ENCODE results near the gene GBX2. TPM values are rescaled to one million over a fixed set of nuclear protein-coding genes. Genes with fewer than 3 reads are reported as not detected.

The GBX2 gene
- total RNA-seq, 1 experiment from 2014 or later: not detected

DNA sequence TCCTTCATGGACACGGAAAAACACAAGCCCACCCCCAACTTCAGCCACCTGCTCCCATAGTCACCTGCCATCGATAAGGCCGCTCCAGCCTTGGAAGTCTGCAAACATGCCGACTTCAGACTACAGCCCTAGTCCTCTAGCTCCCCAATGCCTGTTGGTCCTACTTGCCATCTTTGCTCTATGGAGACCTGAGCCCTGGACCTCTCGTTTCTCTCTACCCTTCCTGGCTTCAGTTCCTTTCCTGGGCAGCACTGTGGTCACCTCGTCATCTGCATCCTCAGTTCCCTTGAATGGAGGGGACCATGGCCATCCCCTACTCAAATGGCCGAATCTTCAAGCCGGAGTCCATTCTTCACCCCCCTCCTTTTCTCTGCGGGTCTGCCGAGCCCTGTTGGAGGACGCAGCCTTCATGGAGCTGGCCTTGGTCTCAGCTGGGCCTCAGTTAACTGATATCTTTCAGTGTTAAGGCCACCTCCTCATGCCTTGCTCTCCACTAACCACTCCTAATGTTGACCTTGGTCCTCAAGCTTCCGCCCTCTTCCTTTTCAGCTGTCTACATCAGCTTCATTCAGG lies 47.7 kb upstream of the GBX2 start:
- Mint-ChIP-seq H3K27ac (ENCODE audit: low read depth, unreplicated experiment) (no peak overlapping the region), H3K9me3 (ENCODE audit: unreplicated experiment) (no peaks in the 10 kb centered on the region), H3K4me1 (ENCODE audit: insufficient read depth, unreplicated experiment) (no peaks in the 10 kb centered on the region), H3K36me3 (ENCODE audit: insufficient read depth, unreplicated experiment) (peaks cover 6% of the 10 kb centered on the region), H3K27me3 (ENCODE audit: insufficient read depth, unreplicated experiment) (peaks cover 20% of the 10 kb centered on the region), H3K4me3 (ENCODE audit: unreplicated experiment) (no peak overlapping the region)
- ChIA-PET CTCF (interaction anchor here (0.6 to 0.7 kb wide), 2 partner anchors 199 to 408 kb away, joined by 3 to 4 read pairs; no protein-coding TSS in a partner anchor), POLR2A (no interaction called here)
- intact Hi-C loops (cut with micrococcal nuclease): no loop called here
- no TSS peak for BruUV-seq (replicated peaks)
- TF ChIP-seq, protein P1, sequence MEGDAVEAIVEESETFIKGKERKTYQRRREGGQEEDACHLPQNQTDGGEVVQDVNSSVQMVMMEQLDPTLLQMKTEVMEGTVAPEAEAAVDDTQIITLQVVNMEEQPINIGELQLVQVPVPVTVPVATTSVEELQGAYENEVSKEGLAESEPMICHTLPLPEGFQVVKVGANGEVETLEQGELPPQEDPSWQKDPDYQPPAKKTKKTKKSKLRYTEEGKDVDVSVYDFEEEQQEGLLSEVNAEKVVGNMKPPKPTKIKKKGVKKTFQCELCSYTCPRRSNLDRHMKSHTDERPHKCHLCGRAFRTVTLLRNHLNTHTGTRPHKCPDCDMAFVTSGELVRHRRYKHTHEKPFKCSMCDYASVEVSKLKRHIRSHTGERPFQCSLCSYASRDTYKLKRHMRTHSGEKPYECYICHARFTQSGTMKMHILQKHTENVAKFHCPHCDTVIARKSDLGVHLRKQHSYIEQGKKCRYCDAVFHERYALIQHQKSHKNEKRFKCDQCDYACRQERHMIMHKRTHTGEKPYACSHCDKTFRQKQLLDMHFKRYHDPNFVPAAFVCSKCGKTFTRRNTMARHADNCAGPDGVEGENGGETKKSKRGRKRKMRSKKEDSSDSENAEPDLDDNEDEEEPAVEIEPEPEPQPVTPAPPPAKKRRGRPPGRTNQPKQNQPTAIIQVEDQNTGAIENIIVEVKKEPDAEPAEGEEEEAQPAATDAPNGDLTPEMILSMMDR (IDR thresholded peaks at IDR 0.05; ENCODE audit: unreplicated experiment): no peak
- no peak for DNase-seq (ENCODE audit: unreplicated experiment)

DNA sequence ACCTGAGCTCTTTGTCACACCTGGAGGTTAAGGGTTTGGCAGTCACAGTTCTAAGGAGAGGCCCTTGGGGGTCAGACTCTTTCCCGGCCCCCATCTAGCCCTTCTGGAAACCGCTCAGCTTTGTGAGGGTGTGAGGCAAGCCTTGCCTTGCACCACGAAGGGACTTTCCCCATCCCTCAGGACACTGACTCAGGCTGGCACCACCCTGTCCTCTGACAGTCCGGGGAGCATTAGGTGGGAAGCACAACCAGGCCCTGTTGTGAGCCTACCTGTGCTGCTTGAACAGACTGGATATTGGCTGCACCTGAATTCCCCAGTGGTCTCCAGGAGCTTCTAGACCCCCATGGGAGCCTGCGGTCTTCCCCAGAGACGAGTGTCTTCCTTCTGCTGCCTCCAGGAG lies 47.0 kb upstream of the GBX2 start:
- H3K36me3 Mint-ChIP-seq (ENCODE audit: insufficient read depth, unreplicated experiment): peaks cover 6% of the 10 kb centered on the region
- no peaks in the 10 kb centered on the region for H3K9me3 Mint-ChIP-seq (ENCODE audit: unreplicated experiment)
- ChIA-PET POLR2A (no interaction called here), CTCF (interaction anchor here (0.6 kb wide), 1 partner anchor 198 kb away, joined by 4 read pairs; no protein-coding TSS in a partner anchor)
- TF ChIP-seq, protein P1 (IDR thresholded peaks at IDR 0.05; ENCODE audit: unreplicated experiment): no peak
- no peak overlapping the region for H3K4me3 Mint-ChIP-seq (ENCODE audit: unreplicated experiment)
- intact Hi-C loops (cut with micrococcal nuclease): no loop called here
- no peak overlapping the region for H3K27ac Mint-ChIP-seq (ENCODE audit: low read depth, unreplicated experiment)
- peak; percentile 52 for DNase-seq (ENCODE audit: unreplicated experiment)
- H3K27me3 Mint-ChIP-seq (ENCODE audit: insufficient read depth, unreplicated experiment): peaks cover 20% of the 10 kb centered on the region
- no TSS peak for BruUV-seq (replicated peaks)
- no peaks in the 10 kb centered on the region for H3K4me1 Mint-ChIP-seq (ENCODE audit: insufficient read depth, unreplicated experiment)

DNA sequence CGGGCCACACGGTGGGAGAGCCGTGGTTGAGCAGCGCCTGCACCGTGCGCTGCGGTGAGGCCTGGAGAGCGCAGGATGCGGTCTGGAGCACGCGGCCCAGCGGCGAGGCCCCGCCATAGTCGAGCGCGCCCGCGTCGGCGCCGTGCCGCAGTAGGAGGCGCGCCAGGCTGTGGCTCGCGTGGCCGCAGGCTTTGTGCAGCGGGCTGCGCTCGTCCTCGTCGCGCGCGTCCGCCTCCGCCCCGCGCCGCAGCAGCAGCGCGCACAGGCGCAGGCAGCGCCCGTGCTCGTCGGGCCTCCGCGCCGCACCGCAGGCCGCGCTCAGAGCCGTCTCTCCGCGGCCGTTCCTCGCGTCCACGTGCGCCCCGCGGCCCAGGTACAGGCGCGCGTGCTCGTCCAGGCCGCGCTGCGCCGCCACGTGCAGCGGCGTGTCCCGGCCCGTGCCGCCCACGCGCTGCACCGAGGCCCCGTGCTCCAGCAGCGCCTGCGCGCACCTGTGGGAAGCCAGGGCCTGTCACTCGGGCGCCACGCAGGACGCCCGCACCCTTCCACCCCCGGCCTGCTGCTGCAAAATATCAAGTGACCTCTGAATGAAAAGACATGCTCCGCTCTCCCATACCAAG lies 46.3 kb upstream of the GBX2 start:
- Mint-ChIP-seq H3K9me3 (ENCODE audit: unreplicated experiment) (no peaks in the 10 kb centered on the region), H3K27me3 (ENCODE audit: insufficient read depth, unreplicated experiment) (peaks cover 20% of the 10 kb centered on the region), H3K4me3 (ENCODE audit: unreplicated experiment) (no peak overlapping the region), H3K4me1 (ENCODE audit: insufficient read depth, unreplicated experiment) (no peaks in the 10 kb centered on the region), H3K36me3 (ENCODE audit: insufficient read depth, unreplicated experiment) (peaks cover 6% of the 10 kb centered on the region), H3K27ac (ENCODE audit: low read depth, unreplicated experiment) (no peak overlapping the region)
- BruUV-seq (replicated peaks): no TSS peak
- intact Hi-C loops (cut with micrococcal nuclease): no loop called here
- CTCF ChIA-PET: no interaction called here
- POLR2A ChIA-PET: no interaction called here
- DNase-seq (ENCODE audit: unreplicated experiment): no peak
- TF ChIP-seq, protein P1 (IDR thresholded peaks at IDR 0.05; ENCODE audit: unreplicated experiment): no peak

DNA sequence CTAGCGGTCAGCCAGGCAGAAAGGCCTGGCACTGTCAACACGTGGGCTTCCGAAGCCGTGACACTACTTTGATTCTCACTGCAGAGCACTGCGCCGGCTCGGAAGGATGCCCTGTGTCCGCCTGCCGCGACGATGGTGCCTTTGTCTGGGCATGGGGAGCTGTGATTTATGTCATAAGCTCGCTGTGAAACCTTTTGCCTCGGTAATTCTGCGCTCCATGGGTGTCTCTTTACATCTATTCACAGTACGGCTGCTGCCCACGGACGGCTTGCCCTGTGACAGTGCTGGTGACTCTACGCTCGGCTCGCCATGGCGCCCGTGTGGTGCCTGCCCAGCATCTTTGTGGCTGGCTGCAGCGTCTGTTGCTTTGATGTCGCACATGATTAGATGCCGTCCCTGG lies 43.1 kb upstream of the GBX2 start:
- intact Hi-C loops (cut with micrococcal nuclease): no loop called here
- Mint-ChIP-seq H3K9me3 (ENCODE audit: unreplicated experiment) (no peaks in the 10 kb centered on the region), H3K27ac (ENCODE audit: low read depth, unreplicated experiment) (no peak overlapping the region), H3K4me1 (ENCODE audit: insufficient read depth, unreplicated experiment) (no peaks in the 10 kb centered on the region), H3K36me3 (ENCODE audit: insufficient read depth, unreplicated experiment) (peaks cover 6% of the 10 kb centered on the region), H3K4me3 (ENCODE audit: unreplicated experiment) (no peak overlapping the region), H3K27me3 (ENCODE audit: insufficient read depth, unreplicated experiment) (peaks cover 9% of the 10 kb centered on the region)
- DNase-seq (ENCODE audit: unreplicated experiment): no peak
- BruUV-seq (replicated peaks): no TSS peak
- TF ChIP-seq, protein P1 (IDR thresholded peaks at IDR 0.05; ENCODE audit: unreplicated experiment): no peak
- ChIA-PET POLR2A (no interaction called here), CTCF (no interaction called here)
